Gastrocnemius medialis (tissue), 4 donors: ENCODE measurements around the gene PID1.

ENCODE experiments used
- CTCF ChIP-seq, 5 experiments: fragments of 450-650 bp in 3 of 5; fragments of 200-600 bp in 2 of 5; sonication (generic) in 2 of 5; IDR thresholded peaks in 4 of 5; conservative IDR thresholded peaks in 1 of 5; 1 replicate in 4 of 5; 2 replicates in 1 of 5; pipeline ENCODE4 v1.5.1; 2016 to 2019; ENCODE audit warnings: antibody characterized with exemption in 5 of 5, mild to moderate bottlenecking in 3 of 5, moderate library complexity in 3 of 5
- POLR2A ChIP-seq, 2 donors: fragments of 450-650 bp; IDR thresholded peaks; one replicate each; pipeline ENCODE4 v1.6.1; 2017; ENCODE audit warnings: antibody characterized with exemption in 2 of 2, mild to moderate bottlenecking in 2 of 2, moderate library complexity in 2 of 2

GRCh38 chr2:229041691-229042090, 229.4 kb downstream of the PID1 start:
- no peak for TF ChIP-seq POLR2A (IDR thresholded peaks at IDR 0.05)
- no peak for TF ChIP-seq CTCF (IDR thresholded peaks at IDR 0.05 in 4 of 5, conservative IDR thresholded peaks at IDR 0.05 in 1 of 5)
